Fibroblast of upper back skin (primary cell): ENCODE measurements around the gene XPNPEP1.

Experiments used
- DNase-seq: peaks from one replicate; pipeline ENCODE4 v3.0.0-alpha.2; 2013

The XPNPEP1 gene

GRCh38 chr10:109947111-109947920, 24.0 kb upstream of the XPNPEP1 start:
- no peak for DNase-seq

- DNase-seq: no peak
Measured at GRCh38 chr10:109946680-109947079, 23.4 kb upstream of the XPNPEP1 start.

GRCh38 chr10:109945473-109946177, 22.3 kb upstream of the XPNPEP1 start:
- no peak for DNase-seq

GRCh38 chr10:109944613-109945012, 21.3 kb upstream of the XPNPEP1 start:
- DNase-seq: no peak

GRCh38 chr10:109941236-109941862, 18.0 kb upstream of the XPNPEP1 start:
- DNase-seq: no peak

- no peak for DNase-seq
Measured at GRCh38 chr10:109940553-109940952, 17.2 kb upstream of the XPNPEP1 start.

GRCh38 chr10:109940117-109940516, 16.8 kb upstream of the XPNPEP1 start:
- DNase-seq: no peak

- DNase-seq: peak; percentile 72
Measured at GRCh38 chr10:109939315-109939961, 16.1 kb upstream of the XPNPEP1 start.

GRCh38 chr10:109937460-109938065, 14.3 kb upstream of the XPNPEP1 start:
- DNase-seq: no peak

GRCh38 chr10:109934958-109935793, 11.9 kb upstream of the XPNPEP1 start:
- peak; percentile 31 for DNase-seq

- DNase-seq: peak; percentile 21
Measured at GRCh38 chr10:109933984-109934565, 10.8 kb upstream of the XPNPEP1 start.

GRCh38 chr10:109932968-109933367, 9.7 kb upstream of the XPNPEP1 start:
- DNase-seq: no peak

- DNase-seq: peak; percentile 42
Measured at GRCh38 chr10:109932391-109932790, 9.1 kb upstream of the XPNPEP1 start.

- no peak for DNase-seq
Measured at GRCh38 chr10:109931163-109931562, 7.9 kb upstream of the XPNPEP1 start.

GRCh38 chr10:109929501-109930219, 6.3 kb upstream of the XPNPEP1 start:
- DNase-seq: peak; percentile 75

GRCh38 chr10:109928475-109928891, 5.2 kb upstream of the XPNPEP1 start:
- peak; percentile 35 for DNase-seq

GRCh38 chr10:109926825-109927224, 3.5 kb upstream of the XPNPEP1 start:
- no peak for DNase-seq

GRCh38 chr10:109926061-109926745, 2.9 kb upstream of the XPNPEP1 start:
- DNase-seq: peak; percentile 60

- DNase-seq: no peak
Measured at GRCh38 chr10:109924967-109925620, 1.8 kb upstream of the XPNPEP1 start.

- no peak for DNase-seq
Measured at GRCh38 chr10:109924087-109924486, 776 bp upstream of the XPNPEP1 start.
